Left ventricle myocardium inferior (tissue), 1 donor: ENCODE data around the gene DHRS1. TPM values are rescaled to one million over a fixed set of nuclear protein-coding genes. Genes with fewer than 3 reads are reported as not detected.

Source experiments
- DNase-seq: peaks from one replicate; pipeline ENCODE4 v3.0.0-alpha.2; 2020
- H3K27ac ChIP-seq: fragments of 200-600 bp; replicated peaks from 2 replicates; pipeline ENCODE4 v1.8.0; 2021
- H3K27me3 ChIP-seq: fragments of 200-600 bp; 2 replicates; pipeline ENCODE4 v1.8.0; 2021; ENCODE audit warnings: low read depth
- H3K36me3 ChIP-seq: fragments of 200-600 bp; 2 replicates; pipeline ENCODE4 v1.8.0; 2021
- H3K4me1 ChIP-seq: fragments of 200-600 bp; 2 replicates; pipeline ENCODE4 v1.8.0; 2021
- H3K4me3 ChIP-seq: fragments of 200-600 bp; 2 replicates; pipeline ENCODE4 v1.8.0; 2021; ENCODE audit warnings: mild to moderate bottlenecking, moderate library complexity
- H3K9me3 ChIP-seq: fragments of 200-600 bp; replicated peaks from 2 replicates; pipeline ENCODE4 v1.8.0; 2021
- CTCF ChIP-seq: fragments of 200-600 bp; IDR thresholded peaks from 2 replicates; pipeline ENCODE4 v1.8.0; 2021; ENCODE audit warnings: antibody characterized with exemption, mild to moderate bottlenecking, borderline replicate concordance
- intact Hi-C: fragments of 100-400 bp; cut with micrococcal nuclease; formaldehyde crosslinking; loops from one replicate; pipeline ENCODE4 v1.11.0; 2022
- total RNA-seq: library from RNA; stranded (reverse); fragmentation: NEBNext Ultra II Directional; extraction: Animal tissue kit (Norgen Biotek cat#: 25700); gene quantifications from one replicate; pipeline ENCODE4 v1.2.1, GENCODE V29; 2021
- donor health status: DM: no; HTN: yes; CAD: no; lungs with severe emphysema.

DHRS1 gene
- total RNA-seq, 1 donor from 2014 or later, result 6.9 TPM

GRCh38 chr14:24290746-24291145 is 8.8 kb downstream of the DHRS1 start:
- peaks cover 49% of the 10 kb centered on the region for H3K36me3 ChIP-seq
- intact Hi-C loops, result no loop called here

GRCh38 chr14:24289649-24290280 is 9.8 kb downstream of the DHRS1 start:
- Histone ChIP-seq H3K9me3 (no peaks in the 10 kb centered on the region), H3K36me3 (peaks cover 40% of the 10 kb centered on the region), H3K4me3 (no peak overlapping the region), H3K27ac (no peak overlapping the region), H3K4me1 (no peaks in the 10 kb centered on the region), H3K27me3 (no peaks in the 10 kb centered on the region)
- no peak for DNase-seq
- TF ChIP-seq CTCF, result no peak
- intact Hi-C loops, result no loop called here

More at GRCh38 chr14:24290746-24291145, 8.8 kb downstream of the DHRS1 start:
- Histone ChIP-seq H3K4me3 (no peak overlapping the region), H3K27me3 (no peaks in the 10 kb centered on the region), H3K4me1 (no peaks in the 10 kb centered on the region), H3K27ac (no peak overlapping the region), H3K9me3 (no peaks in the 10 kb centered on the region)
- no peak for TF ChIP-seq CTCF
- no peak for DNase-seq

- Histone ChIP-seq H3K36me3 (peaks cover 27% of the 10 kb centered on the region), H3K4me1 (peaks cover 4% of the 10 kb centered on the region), H3K9me3 (no peaks in the 10 kb centered on the region), H3K27ac (no peak overlapping the region), H3K4me3 (no peak overlapping the region), H3K27me3 (no peaks in the 10 kb centered on the region)
- no peak for TF ChIP-seq CTCF
- intact Hi-C loops, result no loop called here
- DNase-seq, result no peak
These were observed 12.6 kb downstream of the DHRS1 start for GRCh38 chr14:24286996-24287395.

GRCh38 chr14:24285351-24285750 is 14.2 kb downstream of the DHRS1 start:
- H3K9me3 ChIP-seq, result no peaks in the 10 kb centered on the region
- no peak overlapping the region for H3K27ac ChIP-seq
- DNase-seq, result no peak
- no peak for TF ChIP-seq CTCF
- intact Hi-C loops, result no loop called here
- peaks cover 13% of the 10 kb centered on the region for H3K4me1 ChIP-seq
- H3K36me3 ChIP-seq, result peaks cover 13% of the 10 kb centered on the region
- no peak overlapping the region for H3K4me3 ChIP-seq
- no peaks in the 10 kb centered on the region for H3K27me3 ChIP-seq

- intact Hi-C loops, result no loop called here
- no peak for DNase-seq
- no peak for TF ChIP-seq CTCF
- Histone ChIP-seq H3K27ac (no peak overlapping the region), H3K36me3 (peaks cover 5% of the 10 kb centered on the region), H3K9me3 (no peaks in the 10 kb centered on the region), H3K4me3 (no peak overlapping the region), H3K27me3 (no peaks in the 10 kb centered on the region), H3K4me1 (peaks cover 21% of the 10 kb centered on the region)
These were observed 15.0 kb downstream of the DHRS1 start for GRCh38 chr14:24284501-24285035.
